WTC11 (cell line): ENCODE data around the gene ZPLD1. TPM values are rescaled to one million over a fixed set of nuclear protein-coding genes. Genes with fewer than 3 reads are reported as not detected.

Source experiments
- ATAC-seq: fragments of 200-7000 bp; cut with Tn5 transposase; 2 replicates; pipeline ENCODE4 v1.10.0; 2021; ENCODE audit warnings: mild to moderate bottlenecking, moderate library complexity
- CTCF ChIA-PET: fragments of 300-600 bp; sonication (Branson Sonifier 250); formaldehyde crosslinking; loops from one replicate; lab custom pipeline; 2021; ENCODE audit warnings: antibody characterized with exemption; lab: Charles Lee
- POLR2A ChIA-PET: fragments of 350-600 bp; sonication (Branson Sonifier 250); formaldehyde crosslinking; loops from one replicate; lab custom pipeline; 2021; ENCODE audit warnings: antibody characterized with exemption; lab: Charles Lee
- DNase-seq: peaks from one replicate; pipeline ENCODE4 v3.0.0; 2021; ENCODE audit warnings: low spot score
- H3K27ac Mint-ChIP-seq: 2 replicates; pipeline ENCODE4 v1.8.0; 2021; ENCODE audit warnings: mixed read lengths
- H3K27me3 Mint-ChIP-seq: 2 replicates; pipeline ENCODE4 v1.8.0; 2021; ENCODE audit warnings: low read depth, mild to moderate bottlenecking, moderate library complexity, mixed read lengths
- H3K36me3 Mint-ChIP-seq: 2 replicates; pipeline ENCODE4 v1.8.0; 2021; ENCODE audit warnings: mixed read lengths
- H3K4me1 Mint-ChIP-seq: 2 replicates; pipeline ENCODE4 v1.8.0; 2022; ENCODE audit warnings: mixed read lengths
- H3K4me3 Mint-ChIP-seq: 2 replicates; pipeline ENCODE4 v1.8.0; 2021; ENCODE audit warnings: mild to moderate bottlenecking, moderate library complexity, mixed read lengths
- H3K9me3 Mint-ChIP-seq: 2 replicates; pipeline ENCODE4 v1.8.0; 2021; ENCODE audit warnings: mixed read lengths
- AFF4 ChIP-seq: sonication (generic); formaldehyde crosslinking; IDR thresholded peaks from 2 replicates; pipeline ENCODE4 v1.8.1; 2023; ENCODE audit warnings: mild to moderate bottlenecking, missing genetic modification reagents, borderline replicate concordance
- ATF3 ChIP-seq: sonication (generic); formaldehyde crosslinking; conservative IDR thresholded peaks from 2 replicates; pipeline ENCODE4 v1.8.1; 2022; ENCODE audit warnings: mild to moderate bottlenecking, missing genetic modification reagents
- CREM ChIP-seq: sonication (generic); formaldehyde crosslinking; IDR thresholded peaks from 2 replicates; pipeline ENCODE4 v1.8.1; 2022; ENCODE audit warnings: mild to moderate bottlenecking, missing genetic modification reagents, moderate library complexity
- CTCF ChIP-seq: fragments of 200-600 bp; IDR thresholded peaks from 2 replicates; pipeline ENCODE4 v1.8.0; 2022; ENCODE audit warnings: antibody characterized with exemption
- E2F4 ChIP-seq: sonication (generic); formaldehyde crosslinking; IDR thresholded peaks from 2 replicates; pipeline ENCODE4 v1.8.1; 2022; ENCODE audit warnings: low read depth, mild to moderate bottlenecking, moderate library complexity, missing genetic modification reagents, borderline replicate concordance
- ETV6 ChIP-seq: sonication (generic); formaldehyde crosslinking; IDR thresholded peaks from 2 replicates; pipeline ENCODE4 v1.8.1; 2022; ENCODE audit warnings: mild to moderate bottlenecking, missing genetic modification reagents
- GRHL2 ChIP-seq: fragments of 250-450 bp; sonication (Bioruptor Pico); IDR thresholded peaks from 2 replicates; pipeline ENCODE4 v1.8.0; 2022; ENCODE audit warnings: mild to moderate bottlenecking, moderate library complexity; ENCODE audit not compliant: insufficient replicate concordance, severe bottlenecking
- HMGXB4 ChIP-seq: sonication (generic); formaldehyde crosslinking; IDR thresholded peaks from 2 replicates; pipeline ENCODE4 v1.8.1; 2023; ENCODE audit warnings: mild to moderate bottlenecking, moderate library complexity, missing genetic modification reagents
- KAT7 ChIP-seq: sonication (generic); formaldehyde crosslinking; IDR thresholded peaks from 2 replicates; pipeline ENCODE4 v1.8.1; 2023; ENCODE audit warnings: missing genetic modification reagents, mild to moderate bottlenecking, borderline replicate concordance
- MAX ChIP-seq: sonication (generic); formaldehyde crosslinking; IDR thresholded peaks from 2 replicates; pipeline ENCODE4 v1.8.0; 2022; ENCODE audit warnings: mild to moderate bottlenecking, missing genetic modification reagents
- NR3C1 ChIP-seq: sonication (generic); formaldehyde crosslinking; conservative IDR thresholded peaks from 2 replicates; pipeline ENCODE4 v1.8.1; 2023; ENCODE audit warnings: low read depth, mild to moderate bottlenecking, missing genetic modification reagents
- SMAD4 ChIP-seq: sonication (generic); formaldehyde crosslinking; IDR thresholded peaks from 2 replicates; pipeline ENCODE4 v1.8.0; 2022; ENCODE audit warnings: mild to moderate bottlenecking, missing genetic modification reagents
- SOX15 ChIP-seq: fragments of 250-450 bp; sonication (Bioruptor Pico); IDR thresholded peaks from 2 replicates; pipeline ENCODE4 v1.9.0; 2021; ENCODE audit warnings: mild to moderate bottlenecking
- TCF7 ChIP-seq: sonication (generic); formaldehyde crosslinking; IDR thresholded peaks from 2 replicates; pipeline ENCODE4 v1.8.0; 2022; ENCODE audit warnings: mild to moderate bottlenecking, low read depth, missing genetic modification reagents, moderate library complexity
- TEAD1 ChIP-seq: sonication (generic); formaldehyde crosslinking; IDR thresholded peaks from 2 replicates; pipeline ENCODE4 v1.8.0; 2022; ENCODE audit warnings: mild to moderate bottlenecking, missing genetic modification reagents
- TP53 ChIP-seq: sonication (generic); formaldehyde crosslinking; IDR thresholded peaks from 2 replicates; pipeline ENCODE4 v1.8.1; 2023; ENCODE audit warnings: mild to moderate bottlenecking, missing genetic modification reagents
- USF2 ChIP-seq: sonication (generic); formaldehyde crosslinking; IDR thresholded peaks from 2 replicates; pipeline ENCODE4 v1.8.1; 2023; ENCODE audit warnings: mild to moderate bottlenecking, missing genetic modification reagents, moderate library complexity
- ZMAT4 ChIP-seq: fragments of 250-450 bp; sonication (Bioruptor Pico); IDR thresholded peaks from 2 replicates; pipeline ENCODE4 v1.9.0; 2021; ENCODE audit warnings: mild to moderate bottlenecking
- ZNF416 ChIP-seq: fragments of 250-450 bp; sonication (Bioruptor Pico); IDR thresholded peaks from 2 replicates; pipeline ENCODE4 v1.9.0; 2021; ENCODE audit warnings: mild to moderate bottlenecking, inconsistent platforms
- ZSCAN18 ChIP-seq: fragments of 250-450 bp; sonication (Bioruptor Pico); IDR thresholded peaks from 2 replicates; pipeline ENCODE4 v2.1.2; 2022; ENCODE audit warnings: mild to moderate bottlenecking, moderate library complexity
- total RNA-seq: library from RNA; stranded (reverse); gene quantifications from 3 replicates; pipeline ENCODE4 v1.2.3, GENCODE V29; 2021

ZPLD1 gene
- total RNA-seq, 1 experiment from 2014 or later: not detected

- TF ChIP-seq E2F4 (CRISPR knock-in tag): no peak
Observed at GRCh38 chr3:102390171-102390864, 44.5 kb upstream of the ZPLD1 start (continued).

GRCh38 chr3:102390916-102391315 is 43.9 kb upstream of the ZPLD1 start:
- TF ChIP-seq KAT7 (no peak), SOX15 (CRISPR knock-in tag) (no peak), HMGXB4 (CRISPR knock-in tag) (no peak), ZSCAN18 (no peak), TEAD1 (CRISPR knock-in tag) (no peak), ZMAT4 (CRISPR knock-in tag) (no peak), CTCF (no peak), ATF3 (no peak), SMAD4 (CRISPR knock-in tag) (no peak), ZNF416 (CRISPR knock-in tag) (no peak), CREM (CRISPR knock-in tag) (no peak), NR3C1 (CRISPR knock-in tag) (no peak), GRHL2 (no peak)
- TF ChIP-seq, all 79 proteins: peak for 0
- CTCF ChIA-PET: no interaction called here
- H3K27ac Mint-ChIP-seq: no peak overlapping the region

GRCh38 chr3:102391491-102391890 is 43.3 kb upstream of the ZPLD1 start:
- POLR2A ChIA-PET: no interaction called here
- no peak for TF ChIP-seq MAX
- no peak for TF ChIP-seq AFF4 (CRISPR knock-in tag)
- TF ChIP-seq TP53 (CRISPR knock-in tag): no peak
- TF ChIP-seq ZMAT4 (CRISPR knock-in tag): no peak
- no peak for TF ChIP-seq ETV6
- no peak for TF ChIP-seq TCF7 (CRISPR knock-in tag)
- no peak for TF ChIP-seq USF2 (CRISPR knock-in tag)
- peaks cover 3% of the 10 kb centered on the region; the same call in 1 of the 2 replicates for H3K9me3 Mint-ChIP-seq
- H3K36me3 Mint-ChIP-seq: no peaks in the 10 kb centered on the region
- H3K27ac Mint-ChIP-seq: no peak overlapping the region
- no peaks in the 10 kb centered on the region; the same call in 1 of the 2 replicates for H3K4me1 Mint-ChIP-seq
- H3K4me3 Mint-ChIP-seq: no peak overlapping the region
- ATAC-seq: no peak
- no peaks in the 10 kb centered on the region for H3K27me3 Mint-ChIP-seq
- no peak for DNase-seq
- CTCF ChIA-PET: no interaction called here

More at GRCh38 chr3:102390916-102391315, 43.9 kb upstream of the ZPLD1 start:
- Mint-ChIP-seq H3K9me3 (peaks cover 3% of the 10 kb centered on the region; the same call in 1 of the 2 replicates), H3K4me3 (no peak overlapping the region), H3K27me3 (no peaks in the 10 kb centered on the region), H3K4me1 (no peaks in the 10 kb centered on the region; the same call in 1 of the 2 replicates), H3K36me3 (no peaks in the 10 kb centered on the region)
- POLR2A ChIA-PET: interaction anchor here (0.6 kb wide), 1 partner anchor 65 kb away, joined by 3 read pairs; no protein-coding TSS in a partner anchor
- no peak for DNase-seq
- ATAC-seq: no peak
